ENCODE measurements around the gene BDH1.

BDH1 gene

DNA sequence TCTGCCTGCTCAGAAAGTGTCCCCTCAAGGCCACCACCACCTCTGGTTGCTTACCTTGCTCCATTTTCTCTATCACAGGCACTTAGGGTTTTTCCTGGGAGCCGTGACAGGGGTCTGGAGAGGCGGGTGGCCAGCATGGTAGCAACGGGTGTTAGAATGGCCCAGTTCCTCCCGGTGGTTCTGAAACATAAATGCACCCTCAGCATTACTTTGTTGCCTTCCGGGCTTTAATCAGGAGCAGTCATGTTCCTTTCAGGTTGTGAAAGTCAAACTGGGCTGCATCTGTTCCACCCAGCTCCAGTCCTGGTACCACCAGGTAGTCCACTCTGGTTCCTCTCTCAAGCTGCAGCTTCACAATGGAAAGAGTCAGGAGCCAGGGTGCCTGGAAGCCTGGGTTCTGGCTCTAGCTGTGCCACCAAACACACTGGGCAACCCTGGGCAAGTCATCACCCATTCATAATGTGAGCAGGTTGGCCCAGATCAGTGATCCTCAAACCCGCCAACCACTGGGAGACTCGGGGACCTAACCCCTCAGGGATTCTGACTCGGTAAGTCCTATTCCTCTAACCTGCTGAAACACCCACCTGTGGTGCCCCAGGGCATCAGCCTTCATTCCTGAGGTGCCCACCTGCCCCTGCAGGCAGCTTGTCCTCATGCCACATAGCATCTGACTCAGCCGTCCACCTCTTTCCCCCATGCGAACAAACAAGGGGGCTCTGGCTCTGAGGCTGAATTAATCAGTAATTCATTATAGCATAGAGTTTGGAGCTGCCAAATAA lies 9.3 kb downstream of the BDH1 start:
- H3K4me3 ChIP-seq (ENCODE audit: control insufficient read depth, low read depth, low read length) = no peak overlapping the region
- DNase-seq (ENCODE audit: low read depth) = no peak
- TF ChIP-seq, protein P1, sequence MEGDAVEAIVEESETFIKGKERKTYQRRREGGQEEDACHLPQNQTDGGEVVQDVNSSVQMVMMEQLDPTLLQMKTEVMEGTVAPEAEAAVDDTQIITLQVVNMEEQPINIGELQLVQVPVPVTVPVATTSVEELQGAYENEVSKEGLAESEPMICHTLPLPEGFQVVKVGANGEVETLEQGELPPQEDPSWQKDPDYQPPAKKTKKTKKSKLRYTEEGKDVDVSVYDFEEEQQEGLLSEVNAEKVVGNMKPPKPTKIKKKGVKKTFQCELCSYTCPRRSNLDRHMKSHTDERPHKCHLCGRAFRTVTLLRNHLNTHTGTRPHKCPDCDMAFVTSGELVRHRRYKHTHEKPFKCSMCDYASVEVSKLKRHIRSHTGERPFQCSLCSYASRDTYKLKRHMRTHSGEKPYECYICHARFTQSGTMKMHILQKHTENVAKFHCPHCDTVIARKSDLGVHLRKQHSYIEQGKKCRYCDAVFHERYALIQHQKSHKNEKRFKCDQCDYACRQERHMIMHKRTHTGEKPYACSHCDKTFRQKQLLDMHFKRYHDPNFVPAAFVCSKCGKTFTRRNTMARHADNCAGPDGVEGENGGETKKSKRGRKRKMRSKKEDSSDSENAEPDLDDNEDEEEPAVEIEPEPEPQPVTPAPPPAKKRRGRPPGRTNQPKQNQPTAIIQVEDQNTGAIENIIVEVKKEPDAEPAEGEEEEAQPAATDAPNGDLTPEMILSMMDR (conservative IDR thresholded peaks at IDR 0.05; ENCODE audit: control insufficient read depth, insufficient read depth, low read depth, low read length) = no peak

DNA sequence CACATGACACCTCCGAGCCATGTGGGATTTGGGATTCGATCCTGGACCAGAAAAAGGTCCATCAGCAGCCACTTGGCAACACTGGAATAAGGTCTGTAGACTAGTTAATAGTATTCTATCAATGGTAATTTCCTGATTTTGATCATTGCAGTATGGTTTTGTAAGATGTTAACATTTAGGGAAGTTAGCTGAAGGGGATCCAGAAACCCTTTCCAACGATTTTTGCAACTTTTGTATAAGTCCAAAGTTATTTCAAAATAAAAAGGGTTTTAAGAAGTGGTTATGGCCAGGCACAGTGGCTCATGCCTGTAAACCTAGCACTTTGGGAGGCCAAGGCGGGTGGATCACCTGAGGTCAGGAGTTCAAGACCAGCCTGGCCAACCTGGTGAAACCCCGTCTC lies 10.2 kb downstream of the BDH1 start:
- no peak overlapping the region for H3K4me3 ChIP-seq (ENCODE audit: control insufficient read depth, low read depth, low read length)
- DNase-seq (ENCODE audit: low read depth) = no peak
- TF ChIP-seq, protein P1 (conservative IDR thresholded peaks at IDR 0.05; ENCODE audit: control insufficient read depth, insufficient read depth, low read depth, low read length) = no peak

DNA sequence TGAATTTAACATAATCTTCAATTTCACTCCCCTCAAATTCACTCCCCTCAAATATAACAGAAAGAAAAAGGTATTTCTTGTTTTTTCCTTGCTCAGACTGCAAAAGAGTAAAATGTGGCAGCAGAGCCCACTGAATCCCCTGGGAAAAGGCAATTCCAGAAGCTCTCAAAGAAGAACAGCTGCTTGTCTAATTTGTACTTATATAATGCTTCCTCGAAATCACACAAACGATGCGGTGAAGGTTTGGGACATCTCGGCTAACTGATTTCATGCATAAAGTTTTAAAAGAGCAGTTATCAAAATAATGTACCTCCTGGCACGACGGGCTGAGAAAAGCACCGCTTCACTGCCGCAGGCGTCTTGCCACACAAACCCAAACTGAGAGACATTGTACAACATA lies 10.7 kb downstream of the BDH1 start:
- H3K4me3 ChIP-seq (ENCODE audit: control insufficient read depth, low read depth, low read length) = no peak overlapping the region
- TF ChIP-seq, protein P1 (conservative IDR thresholded peaks at IDR 0.05; ENCODE audit: control insufficient read depth, insufficient read depth, low read depth, low read length) = no peak
- DNase-seq (ENCODE audit: low read depth) = no peak

DNA sequence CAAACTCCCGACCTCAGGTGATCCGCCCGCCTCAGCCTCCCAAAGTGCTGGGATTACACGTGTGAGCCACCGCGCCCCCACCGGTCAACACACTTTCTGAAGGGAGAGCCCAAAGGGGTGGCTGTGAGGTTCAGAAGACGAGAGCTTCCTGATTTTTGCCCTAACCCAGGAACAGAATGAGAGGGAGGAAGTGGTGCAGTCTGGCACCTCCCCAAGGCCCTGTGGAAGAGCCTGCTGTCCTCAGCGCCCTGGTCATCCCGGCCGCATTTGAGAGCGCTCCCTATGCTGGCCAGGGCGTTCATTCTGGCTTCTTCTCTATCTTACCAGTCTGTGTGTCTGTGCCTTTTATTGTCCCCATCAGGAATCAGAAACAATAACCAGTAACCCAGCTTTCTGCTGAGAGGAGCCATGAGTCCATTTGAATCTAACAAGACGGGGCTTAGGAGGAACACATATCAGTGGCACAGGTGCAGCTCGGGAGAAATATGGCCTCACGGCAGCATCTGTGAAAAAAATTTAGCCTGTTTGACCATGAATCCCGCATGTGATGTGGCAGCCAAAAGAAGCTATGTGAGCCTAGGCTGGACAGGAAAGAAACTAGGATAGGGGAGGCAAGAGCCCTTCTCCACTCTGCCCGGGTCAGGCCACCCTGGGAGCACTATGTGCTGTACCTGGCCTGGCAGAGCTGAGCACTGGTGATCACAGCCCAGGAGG lies 12.9 kb downstream of the BDH1 start:
- no peak overlapping the region for H3K4me3 ChIP-seq (ENCODE audit: control insufficient read depth, low read depth, low read length)
- DNase-seq (ENCODE audit: low read depth) = no peak
- TF ChIP-seq, protein P1 (conservative IDR thresholded peaks at IDR 0.05; ENCODE audit: control insufficient read depth, insufficient read depth, low read depth, low read length) = no peak

DNA sequence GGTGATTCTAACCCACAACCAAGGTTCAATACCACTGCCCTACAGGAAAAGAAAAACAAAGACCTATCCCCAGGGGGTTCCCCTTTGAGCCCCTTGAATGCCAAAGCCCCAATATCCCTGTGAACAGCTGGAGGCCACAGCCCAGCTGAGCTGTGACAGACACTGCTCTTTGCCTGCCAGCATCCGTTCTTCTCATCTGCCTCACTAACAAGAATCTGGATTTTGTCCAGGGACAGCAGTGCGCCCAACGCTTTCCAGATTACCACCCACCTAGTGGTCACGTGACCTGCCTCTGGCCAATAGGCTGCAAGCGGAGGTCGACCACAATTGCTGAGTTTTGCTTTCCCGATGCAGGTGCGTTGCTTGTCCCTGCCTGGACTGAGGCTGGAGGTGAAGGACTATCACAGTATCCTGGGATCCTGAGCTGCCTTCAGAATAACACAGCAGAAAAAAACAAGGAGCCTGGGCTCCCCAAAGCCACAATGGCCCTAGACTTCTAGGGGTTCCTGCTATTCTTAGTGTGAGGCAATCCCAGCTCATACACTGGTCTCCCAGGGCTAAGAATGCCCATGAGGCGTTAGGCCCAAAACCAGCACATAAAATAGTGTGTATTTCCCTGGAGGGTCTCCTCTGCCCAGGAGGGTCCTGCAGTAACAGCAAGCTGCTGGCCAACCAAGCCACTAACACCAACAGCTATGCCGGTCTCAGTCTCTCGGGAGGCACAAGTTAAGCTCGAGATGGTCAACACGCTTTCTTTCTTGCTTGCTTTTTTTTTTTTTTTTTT lies 13.8 kb downstream of the BDH1 start:
- TF ChIP-seq, protein P1 (conservative IDR thresholded peaks at IDR 0.05; ENCODE audit: control insufficient read depth, insufficient read depth, low read depth, low read length) = no peak
- no peak overlapping the region for H3K4me3 ChIP-seq (ENCODE audit: control insufficient read depth, low read depth, low read length)
- DNase-seq (ENCODE audit: low read depth) = peak; percentile 89

DNA sequence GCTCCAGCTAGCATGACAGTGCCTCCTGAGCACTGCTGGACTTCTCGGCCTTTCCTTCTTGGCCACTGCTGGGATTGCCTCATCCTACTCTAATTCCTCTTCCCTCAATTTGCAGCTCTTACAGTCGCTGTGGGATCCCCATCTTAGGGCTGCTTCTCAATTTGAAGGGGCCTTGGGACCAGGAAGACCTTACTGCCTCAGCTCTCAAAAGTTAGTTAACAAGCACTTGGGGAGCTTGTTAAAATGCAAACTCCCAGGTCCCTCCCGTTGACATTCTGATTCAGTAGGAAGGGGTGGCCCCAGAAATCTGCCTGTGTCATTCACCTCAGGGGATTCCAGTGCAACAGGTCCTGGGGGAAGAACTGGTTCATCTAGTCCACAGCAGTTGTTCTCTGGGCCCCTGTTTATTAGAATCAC lies 14.8 kb downstream of the BDH1 start:
- no peak for DNase-seq (ENCODE audit: low read depth)

More for the DNA sequence above, 14.8 kb downstream of the BDH1 start:
- no peak overlapping the region for H3K4me3 ChIP-seq (ENCODE audit: control insufficient read depth, low read depth, low read length)
- TF ChIP-seq, protein P1 (conservative IDR thresholded peaks at IDR 0.05; ENCODE audit: control insufficient read depth, insufficient read depth, low read depth, low read length) = no peak
